ENCODE data around the gene ZNF578. TPM values are rescaled to one million over a fixed set of nuclear protein-coding genes. Genes with fewer than 3 reads are reported as not detected.
"Not testable (repeated sequence)": the region's sequence is repeated elsewhere in the genome, so short reads cannot be mapped to it uniquely, and the experiment has no call there.

Gene ZNF578
- total RNA-seq, 1 donor from 2014 or later = 4.1 TPM

- no peak overlapping the region for H3K27ac Mint-ChIP-seq (ENCODE audit: unreplicated experiment)
- TF ChIP-seq CTCF (IDR thresholded peaks at IDR 0.05; ENCODE audit: partially characterized antibody, unreplicated experiment) = no peak
- no peaks in the 10 kb centered on the region for H3K9me3 Mint-ChIP-seq (ENCODE audit: unreplicated experiment)
- DNase-seq = no peak
- H3K27me3 Mint-ChIP-seq (ENCODE audit: unreplicated experiment) = no peaks in the 10 kb centered on the region
- H3K4me1 Mint-ChIP-seq (ENCODE audit: low read depth, unreplicated experiment) = no peaks in the 10 kb centered on the region
- no peak overlapping the region for H3K4me3 Mint-ChIP-seq (ENCODE audit: unreplicated experiment)
- peaks cover 13% of the 10 kb centered on the region for H3K36me3 Mint-ChIP-seq (ENCODE audit: unreplicated experiment)
These were observed 89.8 kb downstream of the ZNF578 start for GRCh38 chr19:52542984-52543664.

- no peak overlapping the region for H3K27ac Mint-ChIP-seq (ENCODE audit: unreplicated experiment)
- H3K4me3 Mint-ChIP-seq (ENCODE audit: unreplicated experiment) = no peak overlapping the region
- H3K4me1 Mint-ChIP-seq (ENCODE audit: low read depth, unreplicated experiment) = no peaks in the 10 kb centered on the region
- no peak for DNase-seq
- TF ChIP-seq CTCF (IDR thresholded peaks at IDR 0.05; ENCODE audit: partially characterized antibody, unreplicated experiment) = no peak
- H3K36me3 Mint-ChIP-seq (ENCODE audit: unreplicated experiment) = peaks cover 61% of the 10 kb centered on the region
- H3K9me3 Mint-ChIP-seq (ENCODE audit: unreplicated experiment) = peaks cover 29% of the 10 kb centered on the region
- H3K27me3 Mint-ChIP-seq (ENCODE audit: unreplicated experiment) = peaks cover 3% of the 10 kb centered on the region
These were observed 101.0 kb downstream of the ZNF578 start for GRCh38 chr19:52554216-52554971.

GRCh38 chr19:52557231-52557995, 104.1 kb downstream of the ZNF578 start:
- no peak for TF ChIP-seq CTCF (IDR thresholded peaks at IDR 0.05; ENCODE audit: partially characterized antibody, unreplicated experiment)
- Mint-ChIP-seq H3K9me3 (ENCODE audit: unreplicated experiment) (peaks cover 34% of the 10 kb centered on the region), H3K4me1 (ENCODE audit: low read depth, unreplicated experiment) (no peaks in the 10 kb centered on the region), H3K27me3 (ENCODE audit: unreplicated experiment) (peaks cover 3% of the 10 kb centered on the region), H3K4me3 (ENCODE audit: unreplicated experiment) (no peak overlapping the region), H3K27ac (ENCODE audit: unreplicated experiment) (no peak overlapping the region), H3K36me3 (ENCODE audit: unreplicated experiment) (peaks cover 60% of the 10 kb centered on the region)
- DNase-seq = no peak

- not testable (repeated sequence) for H3K4me1 Mint-ChIP-seq (ENCODE audit: low read depth, unreplicated experiment)
- peaks cover 53% of the 10 kb centered on the region for H3K36me3 Mint-ChIP-seq (ENCODE audit: unreplicated experiment)
These were observed 105.5 kb downstream of the ZNF578 start for GRCh38 chr19:52558732-52559445.

GRCh38 chr19:52561611-52562010, 108.3 kb downstream of the ZNF578 start:
- H3K27me3 Mint-ChIP-seq (ENCODE audit: unreplicated experiment); H3K4me3 Mint-ChIP-seq (ENCODE audit: unreplicated experiment); DNase-seq; H3K27ac Mint-ChIP-seq (ENCODE audit: unreplicated experiment); H3K4me1 Mint-ChIP-seq (ENCODE audit: low read depth, unreplicated experiment): not testable (repeated sequence)
- Mint-ChIP-seq H3K9me3 (ENCODE audit: unreplicated experiment) (peaks cover 26% of the 10 kb centered on the region), H3K36me3 (ENCODE audit: unreplicated experiment) (peaks cover 34% of the 10 kb centered on the region)

More at GRCh38 chr19:52558732-52559445, 105.5 kb downstream of the ZNF578 start:
- not testable (repeated sequence) for H3K4me3 Mint-ChIP-seq (ENCODE audit: unreplicated experiment); H3K27me3 Mint-ChIP-seq (ENCODE audit: unreplicated experiment); DNase-seq; H3K27ac Mint-ChIP-seq (ENCODE audit: unreplicated experiment)
- peaks cover 33% of the 10 kb centered on the region for H3K9me3 Mint-ChIP-seq (ENCODE audit: unreplicated experiment)

Other genes with a start within 250 kb of the ZNF578 start
- 29.9 TPM for gene ZNF766, start 184.0 kb upstream of the ZNF578 start, total RNA-seq (ENCODE audit: unreplicated experiment)
- gene ZNF480, start 156.4 kb upstream of the ZNF578 start, total RNA-seq (ENCODE audit: unreplicated experiment) = 21.8 TPM
- gene ZNF610, start 117.3 kb upstream of the ZNF578 start, total RNA-seq (ENCODE audit: unreplicated experiment) = 11.6 TPM
- 24.5 TPM for gene ZNF880, start 83.6 kb upstream of the ZNF578 start, total RNA-seq (ENCODE audit: unreplicated experiment)
- gene ZNF528, start 55.7 kb upstream of the ZNF578 start, total RNA-seq (ENCODE audit: unreplicated experiment) = 48.7 TPM
- not detected for gene ZNF534, start 24.4 kb upstream of the ZNF578 start, total RNA-seq (ENCODE audit: unreplicated experiment)
- 32.6 TPM for gene ZNF808, start 74.1 kb downstream of the ZNF578 start, total RNA-seq (ENCODE audit: unreplicated experiment)
- gene ZNF701, start 116.7 kb downstream of the ZNF578 start, total RNA-seq (ENCODE audit: unreplicated experiment) = 22.8 TPM
- 62.3 TPM for gene ZNF83, start 184.8 kb downstream of the ZNF578 start, total RNA-seq (ENCODE audit: unreplicated experiment)